Measurements from ENCODE around the gene ATAD2B. TPM values are rescaled to one million over a fixed set of nuclear protein-coding genes. Genes with fewer than 3 reads are reported as not detected.

The ATAD2B gene
- total RNA-seq, 4 donors from 2014 or later, result 28.8 to 81.9 (median 31.8) TPM

GRCh38 chr2:23915327-23915726 lies 11.6 kb downstream of the ATAD2B start:
- H3K4me1 ChIP-seq, result peaks cover 15% of the 10 kb centered on the region
- WGBS, result 91% methylated on average over 7 of the region's 7 CpGs
- no peaks in the 10 kb centered on the region for H3K27me3 ChIP-seq
- TF ChIP-seq POLR2AphosphoS5 (IDR thresholded peaks at IDR 0.05), result no peak
- TF ChIP-seq EP300 (IDR thresholded peaks at IDR 0.05), result no peak
- TF ChIP-seq CTCF (IDR thresholded peaks at IDR 0.05), result no peak
- TF ChIP-seq POLR2A (IDR thresholded peaks at IDR 0.05), result no peak
- no peak for DNase-seq (ENCODE audit: low spot score in 2 of 2)
- H3K9me3 ChIP-seq, result no peaks in the 10 kb centered on the region
- H3K4me3 ChIP-seq, result no peak overlapping the region
- no peaks in the 10 kb centered on the region for H3K36me3 ChIP-seq
- no peak overlapping the region for H3K27ac ChIP-seq

- DNase-seq (ENCODE audit: low spot score in 2 of 2), result no peak
- Histone ChIP-seq H3K27me3 (no peaks in the 10 kb centered on the region), H3K27ac (no peak overlapping the region), H3K4me3 (no peak overlapping the region), H3K4me1 (peaks cover 8% of the 10 kb centered on the region), H3K36me3 (no peaks in the 10 kb centered on the region), H3K9me3 (no peaks in the 10 kb centered on the region)
- TF ChIP-seq EP300 (IDR thresholded peaks at IDR 0.05) (no peak), POLR2A (IDR thresholded peaks at IDR 0.05) (no peak), POLR2AphosphoS5 (IDR thresholded peaks at IDR 0.05) (no peak), CTCF (IDR thresholded peaks at IDR 0.05) (no peak)
- WGBS, result 42% methylated on average over 3 of the region's 3 CpGs
Observed at GRCh38 chr2:23912054-23912453, 14.9 kb downstream of the ATAD2B start.

- TF ChIP-seq POLR2A (IDR thresholded peaks at IDR 0.05), result no peak
- TF ChIP-seq EP300 (IDR thresholded peaks at IDR 0.05), result no peak
- no peak for TF ChIP-seq CTCF (IDR thresholded peaks at IDR 0.05)
- TF ChIP-seq POLR2AphosphoS5 (IDR thresholded peaks at IDR 0.05), result no peak
- WGBS, result 70% methylated on average over 2 of the region's 2 CpGs
- Histone ChIP-seq H3K36me3 (no peaks in the 10 kb centered on the region), H3K27me3 (no peaks in the 10 kb centered on the region), H3K27ac (no peak overlapping the region), H3K9me3 (no peaks in the 10 kb centered on the region), H3K4me3 (no peak overlapping the region), H3K4me1 (peaks cover 42% of the 10 kb centered on the region)
- DNase-seq (ENCODE audit: low spot score in 2 of 2), result no peak
Observed at GRCh38 chr2:23905155-23905554, 21.8 kb downstream of the ATAD2B start.

GRCh38 chr2:23904692-23905091 lies 22.2 kb downstream of the ATAD2B start:
- peaks cover 43% of the 10 kb centered on the region for H3K4me1 ChIP-seq
- TF ChIP-seq CTCF (IDR thresholded peaks at IDR 0.05), result no peak
- TF ChIP-seq POLR2AphosphoS5 (IDR thresholded peaks at IDR 0.05), result no peak
- no peak for TF ChIP-seq EP300 (IDR thresholded peaks at IDR 0.05)
- TF ChIP-seq POLR2A (IDR thresholded peaks at IDR 0.05), result no peak
- no peak for DNase-seq (ENCODE audit: low spot score in 2 of 2)
- no peaks in the 10 kb centered on the region for H3K27me3 ChIP-seq
- no peaks in the 10 kb centered on the region for H3K36me3 ChIP-seq
- no peaks in the 10 kb centered on the region for H3K9me3 ChIP-seq
- WGBS, result 64% methylated on average over 2 of the region's 2 CpGs
- no peak overlapping the region for H3K4me3 ChIP-seq
- H3K27ac ChIP-seq, result no peak overlapping the region

- Histone ChIP-seq H3K36me3 (no peaks in the 10 kb centered on the region), H3K4me1 (peaks cover 45% of the 10 kb centered on the region), H3K27ac (no peak overlapping the region), H3K4me3 (no peak overlapping the region), H3K9me3 (no peaks in the 10 kb centered on the region), H3K27me3 (no peaks in the 10 kb centered on the region)
- TF ChIP-seq POLR2AphosphoS5 (IDR thresholded peaks at IDR 0.05) (no peak), CTCF (IDR thresholded peaks at IDR 0.05) (no peak), EP300 (IDR thresholded peaks at IDR 0.05) (no peak), POLR2A (IDR thresholded peaks at IDR 0.05) (no peak)
- WGBS, result 75% methylated on average over 1 of the region's 1 CpG
- DNase-seq (ENCODE audit: low spot score in 2 of 2), result no peak
Observed at GRCh38 chr2:23904215-23904614, 22.7 kb downstream of the ATAD2B start.
